ENCODE measurements around the gene UBE2M. TPM values are rescaled to one million over a fixed set of nuclear protein-coding genes. Genes with fewer than 3 reads are reported as not detected.
A peak's percentile ranks its signal among the peaks of the same experiment; 100 is the strongest.

Gene UBE2M
- 40.4 and 67.5 TPM in 2 replicates for total RNA-seq

GRCh38 chr19:58558066-58558622, at the start of gene UBE2M:
Gene UBE2M, minus strand, starts transcription at chr19:58558611. Its CDS starts 230 bp downstream, at chr19:58558381.

DNA sequence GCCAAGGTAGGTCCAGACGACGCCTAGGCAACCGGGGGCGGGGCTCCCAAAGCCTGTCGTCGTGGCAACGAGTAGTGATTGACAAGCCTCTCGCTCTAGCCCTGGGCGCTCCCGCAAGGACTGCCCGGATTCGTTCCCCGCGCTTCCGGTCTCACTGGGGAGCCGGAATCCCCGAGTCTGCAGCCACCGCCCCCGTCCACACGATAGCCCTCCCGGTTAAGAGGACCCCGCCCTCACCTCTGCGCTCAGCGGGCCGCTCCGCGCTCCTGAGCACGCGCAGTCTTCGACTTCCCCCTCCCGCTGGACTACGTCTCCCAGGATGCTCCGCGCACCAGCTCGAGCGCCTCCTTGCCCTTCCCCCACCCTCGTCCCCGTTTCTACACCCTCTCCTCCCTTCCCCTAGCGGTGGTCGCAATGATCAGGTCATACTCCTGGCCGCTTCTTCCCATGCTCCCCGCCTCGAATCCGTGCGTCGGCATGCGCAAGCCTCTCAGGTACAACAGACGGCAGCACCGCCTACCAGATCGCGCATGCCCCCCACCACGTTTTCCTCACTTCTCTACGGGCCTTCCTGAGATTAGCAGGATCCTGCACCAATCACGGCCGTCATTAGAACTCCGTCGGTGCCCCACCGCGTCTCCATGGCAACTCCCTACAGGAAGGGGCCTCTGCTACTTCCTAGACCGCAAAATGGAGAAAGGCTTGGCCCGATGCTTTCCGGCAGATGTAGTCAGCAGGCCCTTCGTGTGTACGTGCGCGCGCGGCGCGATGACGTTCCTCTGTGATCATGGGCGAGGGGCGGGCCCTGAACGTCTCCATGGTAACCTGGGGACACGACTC, 14.6 kb upstream of the UBE2M start, which contains the start of gene MZF1:
Gene MZF1, minus strand, starts transcription at position 518 of the 840 bp plus-strand sequence. CDS start 1,946 bp downstream, outside the sequence.

DNA sequence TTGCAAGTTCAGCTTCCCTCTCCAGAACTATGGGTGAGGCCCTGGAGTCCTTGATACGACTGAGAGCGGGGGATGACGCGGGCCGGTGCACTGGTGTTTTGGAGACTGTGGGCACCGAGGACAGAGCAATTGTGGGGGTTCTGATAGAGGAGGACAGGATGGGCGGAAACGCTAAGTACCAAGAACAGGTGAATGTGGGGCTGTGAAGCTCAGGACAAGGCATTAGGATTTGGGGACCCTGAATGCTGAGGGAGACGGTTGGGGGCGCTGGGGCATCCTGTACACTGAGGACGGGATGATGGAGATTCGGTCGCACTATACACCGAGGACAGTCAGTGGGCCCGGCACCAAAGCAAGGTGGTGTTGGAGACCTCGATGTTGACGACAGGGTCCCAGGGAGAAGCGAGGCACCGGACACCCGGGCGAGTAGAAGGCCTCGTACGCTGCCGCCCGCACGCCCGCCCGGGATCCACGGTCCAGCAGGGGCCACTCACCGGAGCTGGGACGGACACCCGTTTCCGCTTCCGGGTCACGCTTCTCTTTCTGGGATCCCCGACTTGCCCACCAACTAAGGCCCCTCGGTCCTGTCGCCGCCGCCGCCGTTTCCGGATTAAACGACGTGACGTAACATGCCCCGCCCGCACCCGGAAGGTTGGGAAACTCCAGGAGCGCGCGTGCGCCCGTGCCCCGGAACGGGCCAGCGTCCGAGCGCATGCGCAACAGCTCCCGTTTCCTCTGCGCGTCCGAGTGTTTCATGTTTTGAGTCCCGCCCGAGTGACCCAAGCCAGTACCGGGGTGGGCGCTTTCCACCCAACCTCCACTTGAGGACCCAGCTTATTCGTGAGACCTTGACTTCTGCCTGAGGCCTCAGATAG, 3.7 kb downstream of the UBE2M start, which contains the start of gene CHMP2A:
Gene CHMP2A, minus strand, starts transcription at position 612 of the 875 bp plus-strand sequence. CDS start 893 bp downstream, outside the sequence.

GRCh38 chr19:58543826-58544590, 14.4 kb downstream of the UBE2M start, which contains the start of gene TRIM28:
Gene TRIM28, plus strand, starts transcription at chr19:58544064. Its CDS starts 694 bp downstream, at chr19:58544758.

DNA sequence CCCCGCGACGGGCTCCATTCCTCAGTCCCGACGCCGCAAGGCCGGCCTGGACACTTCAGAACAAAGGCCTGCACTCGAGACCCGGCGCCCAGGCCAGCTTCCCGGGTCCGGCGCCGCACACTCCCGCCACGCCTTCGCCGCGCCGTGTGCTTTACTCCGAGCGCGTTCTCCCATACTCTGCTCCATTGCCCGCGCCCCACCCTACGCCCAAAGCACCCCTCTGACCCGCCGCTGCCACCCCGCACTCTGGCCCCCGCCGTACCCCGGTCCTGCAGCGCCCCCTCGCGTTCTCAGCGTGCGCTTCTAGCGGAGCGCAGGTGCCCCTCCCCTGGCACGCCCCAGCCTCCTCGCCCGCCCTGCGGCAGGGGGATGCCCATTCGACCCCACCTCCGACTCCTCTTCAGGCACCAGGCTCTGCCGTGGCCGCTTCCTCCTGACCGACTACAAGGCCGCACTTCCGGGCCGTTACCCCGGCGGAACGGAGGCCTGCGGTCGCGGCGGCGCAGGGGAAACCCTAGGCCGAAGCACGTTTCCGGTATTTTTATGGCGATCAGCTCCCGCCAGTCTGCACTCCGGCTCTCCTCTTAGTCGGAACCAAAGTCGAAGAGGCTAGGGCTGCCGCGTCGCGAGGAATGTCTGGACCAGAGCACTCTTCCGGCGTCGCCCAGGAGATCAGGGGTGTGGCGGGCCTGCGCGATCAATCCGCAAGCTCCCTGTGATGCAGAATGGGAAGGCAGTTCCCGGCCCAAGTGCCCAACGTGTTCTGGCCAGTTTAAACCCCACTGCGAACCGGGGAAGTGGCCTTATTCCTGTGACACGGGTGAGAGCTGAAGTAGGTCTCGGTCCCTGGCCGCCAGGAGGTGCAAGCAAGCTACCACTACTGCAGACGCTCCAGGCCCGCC, 38.8 kb downstream of the UBE2M start, which contains the start of gene ZBTB45:
Gene ZBTB45, minus strand, starts transcription at position 456 of the 902 bp plus-strand sequence. CDS start 2,137 bp downstream, outside the sequence.

GRCh38 chr19:58511353-58512208, 46.8 kb downstream of the UBE2M start, which contains the start of gene SLC27A5:
Gene SLC27A5, minus strand, starts transcription at chr19:58511992. Its CDS starts 37 bp downstream, at chr19:58511955.

Small RNA genes lying within 50 kb of the gene (small RNA-seq; reads per million reads assigned to genes)
- gene MIR6807 (0.60 reads per million, percentile 36 among the genes with 10 or more reads in this experiment), gene RN7SL525P (not detected)

Other genes starting within 250 kb of the UBE2M start
- 5.5 and 6.6 TPM in 2 replicates for gene ZSCAN22, start 231.6 kb downstream of the UBE2M start, total RNA-seq
- gene A1BG, start 205.1 kb downstream of the UBE2M start, total RNA-seq: 0.79 TPM in 1 of 2 replicates, not detected in the other
- gene ZNF497, start 195.9 kb downstream of the UBE2M start, total RNA-seq: 3.3 and 3.9 TPM in 2 replicates
- gene ZNF837, start 177.6 kb downstream of the UBE2M start, total RNA-seq: 4.4 and 6.3 TPM in 2 replicates
- 1,650 and 1,691 TPM in 2 replicates for gene RPS5, start 171.3 kb downstream of the UBE2M start, total RNA-seq
- gene RNF225, start 163.0 kb downstream of the UBE2M start, total RNA-seq: 2.8 and 5.5 TPM in 2 replicates
- gene ZNF584, start 150.0 kb downstream of the UBE2M start, total RNA-seq: 13.2 and 17.3 TPM in 2 replicates
- 12.6 and 14.6 TPM in 2 replicates for gene ZNF132, start 118.5 kb downstream of the UBE2M start, total RNA-seq
- gene ZNF324B, start 107.0 kb downstream of the UBE2M start, total RNA-seq: 13.3 and 14.6 TPM in 2 replicates
- gene ZNF324, start 91.5 kb downstream of the UBE2M start, total RNA-seq: 25.1 and 41.3 TPM in 2 replicates
- 15.3 and 22.0 TPM in 2 replicates for gene ZNF446, start 82.3 kb downstream of the UBE2M start, total RNA-seq
- gene SLC27A5, start 46.6 kb downstream of the UBE2M start, total RNA-seq: 4.4 and 6.3 TPM in 2 replicates
- gene ZBTB45, start 38.8 kb downstream of the UBE2M start, total RNA-seq: 12.3 and 12.6 TPM in 2 replicates
- 414 and 576 TPM in 2 replicates for gene TRIM28, start 14.5 kb downstream of the UBE2M start, total RNA-seq
- gene CHMP2A, start 3.5 kb downstream of the UBE2M start, total RNA-seq: 65.1 and 108 TPM in 2 replicates
- gene MZF1, start 14.7 kb upstream of the UBE2M start, total RNA-seq: 31.6 and 42.0 TPM in 2 replicates

Data from placental epithelial cell (primary cell).